ENCODE results near the gene HHIPL1.

The HHIPL1 gene

DNA sequence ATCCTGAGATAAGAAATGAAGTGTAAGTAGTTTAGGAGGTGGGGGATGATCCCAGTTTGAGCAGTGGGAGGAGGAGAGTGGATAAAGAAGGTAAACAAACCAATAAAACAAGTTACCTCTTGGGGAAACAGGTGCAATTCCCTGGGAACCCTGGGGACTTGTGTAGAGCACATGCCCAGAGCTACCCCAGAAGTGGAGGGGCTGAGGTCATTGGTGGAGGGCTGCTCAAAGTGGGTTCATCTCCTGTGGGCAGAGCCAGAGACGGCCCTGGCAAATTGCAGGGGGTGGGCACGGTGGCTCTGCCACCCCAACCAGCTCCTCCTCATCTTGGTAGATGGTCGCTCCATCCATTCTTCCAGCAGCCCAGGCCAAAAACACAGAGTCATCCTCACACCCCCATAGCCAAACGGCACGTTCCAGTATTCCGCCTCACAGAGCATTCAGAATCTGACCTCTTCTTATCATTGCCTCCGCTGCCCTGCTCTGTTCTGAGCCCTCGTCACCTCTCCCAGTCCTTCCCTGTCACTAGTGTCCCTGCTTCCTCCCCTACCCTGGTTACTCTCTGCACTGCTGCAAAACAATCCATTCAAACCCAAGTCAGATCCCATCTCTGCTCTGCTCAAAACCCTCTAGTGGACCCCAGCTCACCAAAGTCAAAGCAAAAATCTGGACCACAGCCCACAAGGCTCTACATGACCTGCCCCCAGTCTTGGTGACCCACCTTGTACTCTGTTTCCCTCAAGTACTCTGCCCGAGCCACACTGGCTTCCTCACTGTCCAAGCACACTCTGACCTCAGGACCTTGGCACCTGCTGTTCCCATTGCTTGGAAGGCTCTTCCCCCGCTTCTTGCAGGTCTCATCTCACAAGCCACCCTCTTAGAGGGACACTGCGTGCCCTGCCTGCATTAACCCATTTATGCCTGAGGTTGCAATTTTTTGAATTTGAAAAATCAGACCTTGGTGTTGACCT, 44.6 kb downstream of the HHIPL1 start:
- no peak for DNase-seq (ENCODE audit: low read depth in 2 of 2)

DNA sequence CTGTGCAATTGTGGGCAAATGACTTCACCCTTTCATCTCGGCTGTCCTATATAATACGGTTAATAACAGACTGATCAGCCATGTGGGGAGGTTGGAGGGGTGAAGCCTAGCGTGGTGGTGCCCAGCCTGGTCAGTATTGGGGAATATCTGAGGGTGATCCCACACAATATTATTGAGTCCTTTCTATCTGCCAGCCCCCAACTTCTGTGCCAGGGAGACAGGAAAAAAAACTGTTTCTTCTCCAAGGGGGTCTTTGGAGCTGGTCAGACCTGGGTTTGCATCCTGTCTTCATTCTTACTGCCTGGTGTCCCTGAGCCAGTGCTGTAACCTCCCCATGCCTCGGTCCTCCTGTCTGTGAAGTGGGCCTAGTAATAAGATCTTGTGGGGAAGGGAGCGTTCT, 45.7 kb downstream of the HHIPL1 start:
- DNase-seq (ENCODE audit: low read depth in 2 of 2), result no peak

DNA sequence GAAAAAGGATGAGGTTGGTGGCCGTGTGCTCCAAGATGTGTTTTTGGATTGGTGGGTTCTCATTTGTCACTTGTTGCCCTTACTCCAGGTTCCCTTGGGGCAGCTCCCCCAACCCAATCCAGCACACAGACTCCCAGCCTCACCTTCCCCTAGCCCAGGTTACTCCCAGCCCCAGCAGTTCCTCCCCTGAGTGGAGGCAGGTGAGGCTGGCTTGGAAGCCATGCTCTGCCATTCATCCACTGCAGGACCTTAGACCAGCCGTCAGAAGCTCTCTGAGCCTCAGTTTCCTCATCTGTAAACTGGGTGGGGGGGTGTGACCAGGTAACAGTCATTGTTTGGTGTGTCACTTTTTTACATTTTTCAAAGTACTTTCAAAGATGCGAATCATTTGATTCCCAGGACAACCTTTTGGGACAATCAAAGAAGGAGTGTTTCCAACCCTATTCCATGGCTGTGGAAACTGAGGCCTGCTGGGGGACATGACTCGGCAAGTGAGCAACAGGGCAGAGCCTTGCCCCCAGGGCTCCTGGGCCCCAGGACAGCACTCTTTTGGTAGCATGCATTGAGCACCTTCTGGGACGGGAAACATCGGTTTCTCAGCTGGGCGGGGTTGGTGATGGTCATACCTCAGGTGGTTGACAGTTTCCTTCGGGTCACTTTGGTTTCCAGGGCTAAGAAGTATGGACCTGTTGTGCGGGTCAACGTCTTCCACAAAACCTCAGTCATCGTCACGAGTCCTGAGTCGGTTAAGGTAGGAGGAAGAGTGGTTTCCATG, 46.4 kb downstream of the HHIPL1 start:
- DNase-seq (ENCODE audit: low read depth in 2 of 2), result no peak

DNA sequence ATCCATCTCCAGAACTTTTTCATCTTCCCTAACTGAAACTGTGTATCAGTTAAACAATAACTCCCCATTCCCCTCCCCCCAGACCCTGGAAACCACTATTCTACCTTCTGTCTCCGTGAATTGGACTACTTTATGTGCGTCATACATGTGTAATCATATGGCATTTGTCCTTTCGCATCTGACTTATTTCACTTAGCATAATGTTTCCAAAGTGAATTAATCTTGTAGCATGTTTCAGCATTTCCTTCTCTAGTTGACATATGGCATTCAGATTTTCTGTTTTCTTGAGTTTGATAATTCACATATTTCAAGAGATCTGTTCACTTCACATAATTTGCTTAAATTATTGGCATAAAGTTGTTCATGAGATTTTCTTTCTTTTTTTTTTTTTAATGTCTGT, 49.0 kb downstream of the HHIPL1 start:
- DNase-seq (ENCODE audit: low read depth in 2 of 2), result no peak

DNA sequence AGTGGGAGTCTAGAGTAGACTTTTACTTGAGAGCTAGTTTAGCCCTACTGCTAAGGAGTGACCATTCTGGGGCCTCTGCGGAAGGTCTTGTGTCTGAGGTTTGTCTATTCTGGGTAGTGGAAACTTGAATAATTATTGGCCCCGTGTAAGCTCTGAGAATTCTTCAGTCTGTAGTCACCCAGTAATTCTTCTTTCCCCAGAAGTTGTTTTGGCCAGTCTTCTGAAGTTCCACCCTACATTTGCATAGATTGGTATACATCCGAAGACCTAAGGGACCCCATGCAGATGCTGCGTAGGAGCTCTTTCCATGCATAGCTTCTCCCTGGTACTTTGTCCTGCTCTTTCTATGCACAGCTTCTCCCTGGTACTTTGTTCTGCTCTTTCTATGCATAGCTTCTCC, 52.0 kb downstream of the HHIPL1 start:
- DNase-seq (ENCODE audit: low read depth in 2 of 2), result no peak

DNA sequence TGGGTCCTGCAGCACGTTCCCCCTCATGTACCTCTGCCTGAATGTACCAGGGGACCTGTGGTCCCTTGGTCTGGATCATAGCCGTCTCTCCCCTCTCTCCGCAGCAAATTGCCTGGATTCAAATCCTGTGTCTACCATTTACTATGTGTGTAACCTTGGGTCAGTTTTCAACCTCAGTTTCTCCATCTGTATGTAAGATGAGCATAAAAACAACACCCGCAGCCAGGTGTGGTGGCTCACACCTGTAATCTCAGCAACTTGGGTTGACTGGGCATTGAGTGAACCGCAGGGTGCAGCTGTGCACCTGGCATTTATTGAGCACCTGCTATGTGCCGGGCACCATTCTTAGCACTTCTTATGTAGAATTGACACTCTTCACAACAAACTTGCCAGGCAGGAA, 53.3 kb downstream of the HHIPL1 start:
- no peak for DNase-seq (ENCODE audit: low read depth in 2 of 2)

DNA sequence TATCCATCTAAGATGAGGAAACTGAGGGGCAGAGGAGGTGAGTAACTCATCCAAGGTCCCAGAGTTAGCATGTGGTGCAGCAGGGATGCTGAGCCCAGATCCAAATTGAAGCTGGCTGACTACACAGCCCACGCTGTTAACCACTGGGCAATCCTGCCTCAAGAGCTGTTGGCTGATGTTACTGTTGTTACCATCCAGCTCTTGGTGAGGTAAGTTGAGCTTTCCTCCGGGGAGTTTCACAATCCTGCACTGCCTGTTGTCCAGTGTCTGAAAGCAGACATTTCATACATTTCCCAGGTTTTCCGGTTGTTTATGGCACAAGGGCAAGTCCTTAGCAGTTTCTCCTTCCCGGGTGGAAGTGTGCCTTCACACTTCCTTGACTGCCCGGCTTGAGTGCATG, 53.7 kb downstream of the HHIPL1 start:
- no peak for DNase-seq (ENCODE audit: low read depth in 2 of 2)

DNA sequence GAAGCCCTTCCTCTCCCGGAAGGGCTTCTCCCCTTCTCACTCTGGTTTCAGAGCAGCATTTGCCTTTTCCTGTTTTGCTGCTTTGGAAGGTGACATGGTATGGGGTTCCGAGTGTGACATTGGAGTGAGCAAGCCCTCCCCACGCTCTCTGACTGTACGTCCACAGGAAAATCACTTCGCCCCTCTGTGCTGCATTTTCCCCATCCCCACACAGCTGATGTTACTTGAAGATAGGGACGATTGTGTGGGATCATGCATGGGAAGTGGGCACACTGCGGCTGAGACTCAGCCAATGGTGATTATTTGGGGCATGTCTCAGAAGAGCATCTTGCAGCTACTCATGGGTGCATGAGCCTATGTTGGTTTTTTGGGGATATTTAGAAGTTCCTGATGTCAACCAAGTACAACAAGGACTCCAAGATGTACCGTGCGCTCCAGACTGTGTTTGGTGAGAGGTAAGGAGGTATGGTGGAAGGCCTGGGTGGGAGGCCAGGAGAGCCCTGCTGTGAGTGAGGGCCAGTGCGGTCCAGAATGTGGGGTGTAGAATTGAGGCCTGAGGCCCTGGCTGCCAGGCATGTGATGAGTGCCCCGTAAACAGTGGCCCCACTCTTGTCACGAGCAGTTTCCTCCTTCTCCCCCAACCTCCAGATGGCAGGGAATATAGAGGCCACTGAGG, 54.3 kb downstream of the HHIPL1 start:
- no peak for DNase-seq (ENCODE audit: low read depth in 2 of 2)

DNA sequence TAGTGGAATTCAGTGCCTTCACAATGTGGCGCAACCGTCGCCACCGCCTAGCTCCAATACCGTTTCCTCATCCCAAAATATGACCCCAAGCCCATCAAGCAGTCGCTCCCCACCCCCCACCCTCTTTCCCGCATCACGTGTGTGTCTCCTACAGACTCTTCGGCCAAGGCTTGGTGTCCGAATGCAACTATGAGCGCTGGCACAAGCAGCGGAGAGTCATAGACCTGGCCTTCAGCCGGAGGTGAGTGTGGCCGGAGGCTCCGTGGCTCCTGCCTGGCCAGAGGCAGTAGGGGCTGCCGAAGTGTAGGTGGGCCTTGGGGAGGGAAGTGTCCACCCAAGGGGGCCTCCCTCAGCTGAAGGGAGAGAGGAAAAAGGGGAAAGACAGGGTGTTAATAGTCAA, 54.9 kb downstream of the HHIPL1 start:
- no peak for DNase-seq (ENCODE audit: low read depth in 2 of 2)

DNA sequence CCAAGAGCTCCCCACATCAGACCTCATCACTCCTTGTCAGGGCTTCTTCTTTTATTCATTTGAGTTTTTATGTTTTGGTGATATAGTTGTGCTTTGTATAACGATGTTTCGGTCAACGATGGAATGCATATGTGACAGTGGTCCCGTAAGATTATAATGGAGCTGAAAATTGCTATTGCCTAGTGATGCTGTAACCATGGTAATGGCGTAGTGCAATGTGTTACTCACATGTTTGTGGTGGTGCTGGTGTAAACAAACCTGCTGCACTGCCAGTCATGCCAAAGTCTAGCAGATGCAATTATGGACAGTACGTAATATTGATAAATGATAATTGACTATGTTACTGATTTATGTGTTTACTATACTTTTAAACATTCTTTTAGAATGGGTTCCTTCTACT, 55.5 kb downstream of the HHIPL1 start:
- no peak for DNase-seq (ENCODE audit: low read depth in 2 of 2)

DNA sequence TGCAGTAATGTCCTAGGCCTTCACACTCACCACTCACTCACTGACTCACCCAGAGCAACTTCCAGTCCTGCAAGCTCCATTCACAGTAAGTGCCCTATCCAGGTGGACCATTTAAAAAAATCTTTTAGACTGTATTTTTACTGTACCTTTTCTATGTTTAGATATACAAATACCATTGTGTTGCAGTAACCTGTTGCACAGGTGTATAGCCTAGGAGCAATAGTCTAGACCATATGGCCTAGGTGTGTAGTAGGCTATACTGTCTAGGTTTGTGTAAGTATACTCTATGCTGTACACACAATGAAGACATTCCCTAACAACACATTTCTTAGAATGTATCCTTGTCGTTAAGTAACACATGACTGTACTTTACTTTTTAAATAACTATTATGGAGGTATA, 56.3 kb downstream of the HHIPL1 start:
- no peak for DNase-seq (ENCODE audit: low read depth in 2 of 2)

DNA sequence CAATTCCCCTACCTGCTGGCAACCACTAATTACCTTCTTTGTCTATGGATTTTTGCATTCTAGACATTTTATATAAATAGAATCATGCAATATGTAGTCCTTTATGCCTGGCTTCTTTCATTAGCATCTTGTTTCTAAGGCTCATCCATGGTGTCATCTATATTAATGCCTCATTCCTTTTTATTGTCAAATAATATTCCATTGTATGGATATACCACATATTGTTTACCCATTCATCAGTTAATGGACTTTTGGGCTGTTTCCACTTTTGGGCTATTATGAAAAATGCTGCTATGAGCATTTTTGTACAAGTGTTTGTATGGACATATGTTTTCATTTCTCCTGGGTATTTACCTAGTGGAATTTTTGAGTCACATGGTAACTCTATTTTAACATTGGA, 57.2 kb downstream of the HHIPL1 start:
- DNase-seq (ENCODE audit: low read depth in 2 of 2), result no peak

DNA sequence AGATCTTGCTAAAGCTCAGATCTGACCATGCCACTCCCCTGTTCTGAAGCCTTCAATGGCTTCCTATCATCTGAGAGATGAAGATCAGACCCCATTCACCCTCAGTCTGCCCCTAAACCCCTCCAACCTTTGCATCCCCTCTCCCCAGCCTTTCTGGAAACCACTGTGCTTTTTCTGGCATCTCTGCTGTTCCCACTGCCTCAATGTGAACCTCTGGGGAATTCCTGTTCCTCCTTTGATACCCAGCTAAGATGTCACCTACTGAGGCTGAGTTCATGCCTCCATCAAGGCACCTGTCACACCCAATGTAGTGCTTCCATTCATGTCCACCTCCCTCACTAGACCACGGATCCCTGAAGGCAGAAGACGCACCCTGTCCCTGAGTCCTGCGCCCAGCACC, 58.5 kb downstream of the HHIPL1 start:
- DNase-seq (ENCODE audit: low read depth in 2 of 2), result no peak

DNA sequence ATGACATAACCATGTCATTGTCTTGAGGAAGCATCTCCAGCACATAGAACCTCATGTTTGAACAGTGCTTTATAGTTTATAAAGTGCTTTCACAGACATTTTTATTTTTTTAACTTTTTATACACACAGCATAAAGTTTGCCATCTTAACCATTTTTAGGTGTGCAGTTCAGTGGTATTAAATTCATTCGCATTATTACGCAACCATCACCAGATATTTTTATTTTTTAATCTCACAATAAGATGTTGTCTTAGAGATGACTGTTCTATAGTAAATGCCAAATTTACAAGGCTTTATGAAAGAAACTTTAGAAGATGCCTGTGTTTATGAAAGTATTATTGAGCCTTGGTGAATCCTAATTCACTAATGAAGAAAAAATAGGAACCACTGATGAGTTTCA, 59.1 kb downstream of the HHIPL1 start:
- DNase-seq (ENCODE audit: low read depth in 2 of 2), result no peak

DNA sequence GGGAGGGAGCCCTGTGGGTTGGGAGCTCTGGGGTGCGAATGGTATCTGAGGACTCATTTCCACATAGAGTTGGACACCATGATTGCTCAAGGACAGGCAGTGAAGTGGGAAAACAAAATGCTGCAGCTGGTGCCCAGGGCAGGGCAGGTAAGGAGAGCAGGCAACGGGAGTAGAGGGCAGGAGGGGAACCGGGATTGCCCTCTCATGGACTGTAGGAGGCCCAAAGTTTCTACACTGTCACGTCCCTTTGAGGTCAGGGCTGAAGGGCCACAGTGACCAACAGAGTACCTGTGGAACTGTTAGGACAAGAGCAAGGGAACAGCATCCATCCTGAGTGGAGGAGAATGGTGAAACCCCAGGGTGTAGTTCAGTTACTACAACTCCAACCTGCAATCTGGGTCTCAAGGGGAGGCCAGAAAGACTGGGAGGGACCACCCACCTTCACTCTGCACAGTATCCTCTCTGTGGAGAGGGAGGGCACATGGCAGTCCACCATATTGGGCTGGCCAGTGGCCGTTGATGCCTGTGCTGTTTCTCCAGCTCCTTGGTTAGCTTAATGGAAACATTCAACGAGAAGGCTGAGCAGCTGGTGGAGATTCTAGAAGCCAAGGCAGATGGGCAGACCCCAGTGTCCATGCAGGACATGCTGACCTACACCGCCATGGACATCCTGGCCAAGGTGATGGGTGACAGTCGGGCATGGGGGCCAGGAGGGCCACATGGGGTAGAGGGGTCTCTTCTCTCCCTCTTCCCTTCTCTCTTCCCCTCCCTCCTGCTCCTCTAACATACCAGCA, 61.4 kb downstream of the HHIPL1 start:
- no peak for DNase-seq (ENCODE audit: low read depth in 2 of 2)

DNA sequence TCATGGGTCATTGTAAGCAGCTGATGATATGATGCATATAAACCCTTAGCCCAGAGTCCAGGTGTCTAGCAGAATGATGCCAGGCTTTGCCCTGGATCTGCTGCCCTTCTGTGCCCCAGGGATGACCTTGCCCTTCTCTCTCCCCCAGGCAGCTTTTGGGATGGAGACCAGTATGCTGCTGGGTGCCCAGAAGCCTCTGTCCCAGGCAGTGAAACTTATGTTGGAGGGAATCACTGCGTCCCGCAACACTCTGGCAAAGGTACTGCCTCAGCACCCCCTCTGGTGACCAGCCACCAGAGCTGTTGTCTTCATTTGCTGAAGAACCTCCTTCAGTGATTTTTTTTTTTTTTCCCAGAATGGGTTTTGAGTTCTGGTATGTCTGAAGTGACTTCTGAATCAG, 62.5 kb downstream of the HHIPL1 start:
- no peak for DNase-seq (ENCODE audit: low read depth in 2 of 2)

DNA sequence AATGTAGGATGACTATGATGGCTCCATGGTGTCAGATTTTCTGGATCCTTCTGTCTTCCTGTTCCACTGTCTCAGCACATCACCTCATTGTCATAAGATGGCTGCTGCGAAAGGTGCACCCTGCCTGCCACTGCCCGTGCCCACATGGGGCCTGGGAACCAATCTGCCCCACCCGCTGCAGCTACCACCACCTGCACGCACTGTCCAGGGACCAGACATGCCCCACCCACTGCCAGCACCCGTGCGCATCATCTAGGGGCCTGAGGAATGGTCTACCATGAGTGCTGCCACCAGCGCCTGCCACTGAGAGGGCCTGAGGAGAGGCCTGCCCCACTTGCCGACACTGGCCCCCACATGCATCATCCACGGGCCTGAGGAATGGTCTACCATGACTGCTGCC, 63.0 kb downstream of the HHIPL1 start:
- no peak for DNase-seq (ENCODE audit: low read depth in 2 of 2)

DNA sequence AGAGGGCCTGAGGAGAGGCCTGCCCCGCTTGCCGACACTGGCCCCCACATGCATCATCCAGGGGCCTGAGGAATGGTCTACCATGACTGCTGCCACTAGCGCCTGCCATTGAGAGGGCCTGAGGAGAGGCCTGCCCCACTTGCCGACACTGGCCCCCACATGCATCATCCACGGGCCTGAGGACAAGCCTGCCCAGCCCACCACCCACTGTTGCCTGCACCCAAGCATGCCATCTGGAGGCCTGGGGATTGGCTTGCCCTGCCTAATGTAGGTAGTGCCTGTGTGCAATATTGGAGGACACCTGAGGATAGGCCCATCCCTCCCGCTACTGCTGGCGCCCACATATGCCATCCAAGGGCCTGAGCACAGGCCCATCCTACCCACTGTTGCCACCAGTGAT, 63.5 kb downstream of the HHIPL1 start:
- DNase-seq (ENCODE audit: low read depth in 2 of 2), result no peak

DNA sequence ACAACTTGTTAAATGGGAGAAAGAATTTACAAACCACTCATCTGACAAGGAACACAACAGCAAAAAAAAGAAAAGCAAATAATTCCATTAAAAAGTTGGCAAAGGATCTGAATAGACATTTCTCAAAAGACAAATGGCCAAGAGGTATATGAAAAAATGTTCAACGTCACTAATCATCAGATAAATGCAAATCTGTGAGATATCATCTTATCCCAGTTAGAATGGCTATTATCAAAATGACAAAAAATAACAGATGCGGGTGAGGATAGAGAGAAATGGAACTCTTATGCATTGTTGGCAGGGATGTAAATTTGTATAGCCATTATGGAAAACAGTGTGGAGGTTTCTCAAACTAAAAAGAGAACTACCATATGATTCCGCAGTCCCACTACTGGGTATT, 69.0 kb downstream of the HHIPL1 start:
- no peak for DNase-seq (ENCODE audit: low read depth in 2 of 2)

DNA sequence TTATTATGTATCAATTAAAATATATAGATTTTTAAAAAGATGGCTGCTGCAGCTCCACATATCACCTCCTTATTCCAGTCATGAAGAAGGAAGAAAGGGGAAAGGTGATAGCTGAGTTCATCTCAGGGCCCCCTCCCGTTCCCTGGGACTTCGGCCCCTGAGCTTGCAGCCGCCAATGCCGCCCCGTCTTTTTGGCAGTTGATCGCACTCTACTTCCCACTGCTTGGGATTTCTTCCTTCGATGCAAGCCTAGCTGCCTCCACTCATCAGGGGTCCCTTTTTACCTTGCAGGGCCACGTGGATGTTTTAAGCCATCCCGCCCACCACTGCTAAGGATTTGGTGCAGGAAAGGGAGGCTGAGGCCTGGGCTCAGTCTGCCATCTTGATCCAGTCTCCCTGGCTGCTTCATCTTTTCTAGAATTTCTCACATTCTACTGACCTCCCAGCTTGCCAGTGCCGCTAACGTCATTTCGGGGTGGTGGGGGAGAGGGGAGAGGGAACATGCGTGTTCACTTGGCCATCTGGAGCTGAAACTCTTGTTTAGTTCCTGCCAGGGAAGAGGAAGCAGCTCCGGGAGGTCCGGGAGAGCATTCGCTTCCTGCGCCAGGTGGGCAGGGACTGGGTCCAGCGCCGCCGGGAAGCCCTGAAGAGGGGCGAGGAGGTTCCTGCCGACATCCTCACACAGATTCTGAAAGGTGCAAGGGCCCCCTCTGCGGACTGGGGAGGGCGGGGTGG, 70.5 kb downstream of the HHIPL1 start:
- DNase-seq (ENCODE audit: low read depth in 2 of 2), result no peak

Measured in stimulated activated CD4-positive, alpha-beta T cell treated with anti-CD3 and anti-CD28 coated beads, Interleukin-1b, Interleukin-23, amount 100 ng/mL, for 1 hour (primary cell).